OCI-M1 (cell line): Measurements from ENCODE around the gene KIAA2012.
A peak's percentile ranks its signal among the peaks of the same experiment; 100 is the strongest.

Experiments
- DNase-seq: peaks from one replicate; lab custom pipeline; 2025; lab: John Stamatoyannopoulos, UW

The KIAA2012 gene

GRCh38 chr2:202072737-202073401 lies at the start of gene KIAA2012:
Gene KIAA2012 (plus strand): TSS chr2:202073255. CDS start chr2:202073628, 373 bp downstream.
- no peak for DNase-seq

DNA sequence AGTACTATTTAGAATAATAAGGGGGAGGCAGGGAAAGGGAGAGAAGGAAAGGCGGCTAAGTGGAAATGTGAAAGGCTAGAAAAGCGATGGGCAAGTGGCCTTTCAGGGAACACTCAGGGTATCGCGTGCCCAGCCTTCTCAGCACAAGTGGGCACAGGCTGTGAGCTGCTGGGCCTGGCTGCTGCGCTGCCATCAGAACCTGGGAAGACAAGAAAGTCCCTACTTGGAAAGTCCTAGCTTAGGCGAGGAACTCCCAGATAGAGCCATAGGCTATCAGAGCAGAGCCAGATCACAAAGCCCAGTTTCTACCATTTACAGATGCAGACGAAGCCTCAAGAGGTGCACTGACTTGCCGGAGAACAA lies 49.2 kb upstream of the KIAA2012 start:
- no peak for DNase-seq

- DNase-seq: no peak
These were observed 48.2 kb upstream of the KIAA2012 start for GRCh38 chr2:202024871-202025270.

DNA sequence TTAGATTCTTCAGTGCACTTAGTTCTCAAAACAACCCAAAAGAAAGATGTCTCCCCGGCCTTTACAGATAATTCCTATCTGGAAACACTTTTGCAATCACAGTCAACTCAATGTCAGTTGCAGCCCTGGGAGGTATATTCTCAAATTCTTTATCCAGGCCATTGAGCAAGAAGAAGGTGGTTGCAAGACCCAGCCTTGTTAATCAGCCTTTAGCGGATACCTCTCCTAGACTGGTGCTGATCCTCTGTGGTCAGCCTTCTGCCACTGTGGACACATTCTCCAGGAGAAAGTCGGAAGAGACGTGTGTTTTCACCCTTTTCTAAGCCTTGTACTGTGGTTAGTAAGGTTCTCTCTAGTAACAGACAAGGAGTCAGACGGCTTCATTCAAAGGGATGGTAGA lies 47.2 kb upstream of the KIAA2012 start:
- DNase-seq: no peak

GRCh38 chr2:202026507-202026906 lies 46.5 kb upstream of the KIAA2012 start:
- DNase-seq: no peak

DNA sequence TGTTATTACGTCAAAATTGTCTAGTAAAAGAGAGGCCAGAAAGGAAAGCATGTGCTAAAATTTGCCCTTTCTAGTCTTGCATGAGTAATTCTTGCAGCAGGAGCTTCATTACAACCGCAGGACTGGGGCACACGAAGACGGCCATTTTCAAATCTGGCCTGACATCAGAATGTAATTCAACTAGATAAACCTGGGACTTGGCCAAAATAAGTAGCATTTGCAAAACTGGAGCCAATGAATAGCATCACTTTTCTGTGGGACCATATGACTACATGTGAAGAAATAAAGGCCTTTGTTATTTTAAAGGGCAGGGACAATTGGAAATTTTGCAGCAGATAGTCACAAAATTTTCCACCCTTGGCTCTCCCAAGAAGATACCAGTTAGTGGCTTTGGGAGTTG lies 42.4 kb upstream of the KIAA2012 start:
- DNase-seq: no peak

DNA sequence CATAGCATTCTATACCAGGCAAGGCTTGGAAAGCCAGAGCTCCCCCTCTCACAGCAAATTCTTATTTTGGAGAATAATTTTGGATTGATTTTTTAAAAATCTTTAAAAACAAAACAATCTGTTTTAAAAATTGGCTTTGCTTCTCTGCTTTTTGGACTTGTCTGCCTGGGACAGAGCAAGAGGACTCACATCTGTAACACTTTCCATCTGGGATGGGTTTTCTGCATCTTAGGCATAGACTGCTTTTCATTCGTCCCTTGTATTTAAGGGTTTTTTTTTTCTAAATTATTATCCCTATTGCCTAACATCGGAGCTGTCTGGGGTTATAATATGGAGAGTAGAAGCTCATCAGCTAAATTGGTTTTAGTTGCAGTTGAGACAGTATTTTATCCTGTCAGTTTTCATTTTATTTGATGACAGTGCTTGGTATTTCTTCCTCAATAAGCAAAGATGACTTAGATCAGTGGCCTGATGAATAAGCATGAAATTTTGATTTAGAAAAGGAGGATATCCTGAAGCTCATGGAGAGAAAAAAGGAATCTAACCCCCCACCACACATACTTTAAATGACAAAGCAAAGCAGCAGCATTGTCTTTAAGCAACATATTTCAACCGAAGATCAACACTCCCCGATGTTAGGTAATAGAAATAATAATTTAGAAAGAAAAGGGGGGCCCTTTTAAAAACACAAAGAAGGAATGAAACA lies 41.7 kb upstream of the KIAA2012 start:
- DNase-seq: no peak

DNA sequence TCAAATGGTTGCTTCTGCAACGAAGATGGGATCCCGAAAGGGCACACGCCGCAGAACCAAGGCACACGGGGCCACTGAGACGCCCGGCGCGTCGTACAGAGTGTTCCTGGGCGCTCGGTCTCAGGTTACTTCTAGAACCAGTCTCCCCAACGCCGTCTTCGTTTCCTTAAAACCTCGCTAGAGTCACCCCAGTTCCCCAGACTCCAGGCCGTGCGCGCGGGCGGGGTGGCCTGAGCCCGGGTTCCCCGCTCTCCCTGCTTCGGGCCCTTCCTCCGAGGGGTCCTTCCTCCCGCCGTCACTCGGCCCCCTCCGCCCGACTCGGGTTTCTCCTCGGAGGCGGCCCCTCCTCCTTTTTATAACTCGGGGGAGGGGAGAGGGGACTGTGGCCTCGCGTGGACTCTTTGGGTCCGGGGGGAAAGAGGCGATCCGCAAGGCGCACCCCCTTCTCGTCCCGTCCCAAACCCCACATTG lies 40.2 kb upstream of the KIAA2012 start:
- peak; percentile 68 for DNase-seq

DNA sequence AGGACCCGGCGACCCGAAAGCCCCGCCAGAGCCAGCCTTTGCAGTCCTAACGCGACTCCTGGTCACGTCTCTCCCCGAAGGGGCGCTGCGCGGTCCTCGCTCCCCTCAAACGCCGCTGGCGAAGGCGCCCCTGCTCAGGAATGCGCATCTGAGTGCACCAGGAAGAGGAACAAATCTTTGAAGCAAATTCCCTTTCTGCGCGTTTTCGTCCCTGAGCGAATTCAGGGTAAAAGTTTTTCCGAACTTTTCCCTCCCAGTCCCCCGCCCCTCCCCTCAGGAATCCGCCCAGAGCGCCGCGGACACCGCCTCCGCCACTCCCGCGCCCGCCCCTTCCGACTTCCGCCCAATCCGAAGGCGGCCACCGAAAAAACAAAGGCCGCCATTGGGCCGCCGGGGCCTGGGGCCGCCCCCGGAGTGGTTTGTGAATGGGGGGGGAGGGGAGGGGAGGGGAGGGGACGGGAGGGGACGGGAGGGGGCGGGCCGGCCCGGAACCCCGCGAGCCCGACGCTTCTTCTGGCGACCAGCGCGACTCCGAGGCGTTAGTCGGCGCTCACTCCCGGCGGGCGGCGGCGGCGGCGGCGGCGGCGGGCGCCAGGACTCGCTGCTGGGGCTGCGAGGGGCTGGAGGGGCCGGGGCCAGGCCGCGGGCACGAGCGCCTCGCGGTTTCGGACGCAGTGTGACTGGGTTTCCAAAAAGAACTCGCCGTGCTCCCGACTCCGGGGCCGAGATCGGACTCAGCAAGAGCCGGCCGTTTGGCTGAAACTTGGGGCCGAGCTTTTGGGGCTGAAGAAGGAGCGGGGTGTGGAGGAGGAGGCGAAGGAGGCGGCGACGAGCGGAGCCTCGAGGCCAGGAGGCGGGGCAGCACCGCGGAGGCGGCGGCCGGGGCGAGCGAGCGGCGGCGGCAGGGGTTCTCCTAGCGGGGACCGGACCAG lies 39.5 kb upstream of the KIAA2012 start, which contains the start of gene FZD7:
Gene FZD7, plus strand, starts transcription at position 539 of the 932 bp plus-strand sequence. CDS start 793 bp downstream, outside the sequence.
- peak; percentile 91 for DNase-seq

DNA sequence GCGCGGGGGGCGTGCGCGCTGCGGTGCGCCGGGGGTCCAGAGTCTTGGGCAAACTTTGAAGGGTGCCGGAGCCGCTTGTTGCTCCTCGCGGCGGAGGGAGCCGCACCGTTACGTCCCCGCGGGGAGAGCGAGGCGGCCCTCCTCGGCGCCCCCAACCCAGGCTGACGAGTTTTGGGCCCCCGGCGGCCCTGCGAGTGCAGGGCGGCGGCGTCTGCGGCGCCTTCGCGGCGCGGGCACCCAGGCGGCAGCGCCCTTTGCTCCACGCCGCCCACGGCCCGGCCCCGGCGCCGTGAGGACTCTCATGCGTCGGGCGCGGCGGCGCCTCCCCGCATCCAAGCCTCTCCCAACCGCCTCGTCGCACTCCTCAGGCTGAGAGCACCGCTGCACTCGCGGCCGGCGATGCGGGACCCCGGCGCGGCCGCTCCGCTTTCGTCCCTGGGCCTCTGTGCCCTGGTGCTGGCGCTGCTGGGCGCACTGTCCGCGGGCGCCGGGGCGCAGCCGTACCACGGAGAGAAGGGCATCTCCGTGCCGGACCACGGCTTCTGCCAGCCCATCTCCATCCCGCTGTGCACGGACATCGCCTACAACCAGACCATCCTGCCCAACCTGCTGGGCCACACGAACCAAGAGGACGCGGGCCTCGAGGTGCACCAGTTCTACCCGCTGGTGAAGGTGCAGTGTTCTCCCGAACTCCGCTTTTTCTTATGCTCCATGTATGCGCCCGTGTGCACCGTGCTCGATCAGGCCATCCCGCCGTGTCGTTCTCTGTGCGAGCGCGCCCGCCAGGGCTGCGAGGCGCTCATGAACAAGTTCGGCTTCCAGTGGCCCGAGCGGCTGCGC lies 38.6 kb upstream of the KIAA2012 start:
- peak; percentile 27 for DNase-seq

DNA sequence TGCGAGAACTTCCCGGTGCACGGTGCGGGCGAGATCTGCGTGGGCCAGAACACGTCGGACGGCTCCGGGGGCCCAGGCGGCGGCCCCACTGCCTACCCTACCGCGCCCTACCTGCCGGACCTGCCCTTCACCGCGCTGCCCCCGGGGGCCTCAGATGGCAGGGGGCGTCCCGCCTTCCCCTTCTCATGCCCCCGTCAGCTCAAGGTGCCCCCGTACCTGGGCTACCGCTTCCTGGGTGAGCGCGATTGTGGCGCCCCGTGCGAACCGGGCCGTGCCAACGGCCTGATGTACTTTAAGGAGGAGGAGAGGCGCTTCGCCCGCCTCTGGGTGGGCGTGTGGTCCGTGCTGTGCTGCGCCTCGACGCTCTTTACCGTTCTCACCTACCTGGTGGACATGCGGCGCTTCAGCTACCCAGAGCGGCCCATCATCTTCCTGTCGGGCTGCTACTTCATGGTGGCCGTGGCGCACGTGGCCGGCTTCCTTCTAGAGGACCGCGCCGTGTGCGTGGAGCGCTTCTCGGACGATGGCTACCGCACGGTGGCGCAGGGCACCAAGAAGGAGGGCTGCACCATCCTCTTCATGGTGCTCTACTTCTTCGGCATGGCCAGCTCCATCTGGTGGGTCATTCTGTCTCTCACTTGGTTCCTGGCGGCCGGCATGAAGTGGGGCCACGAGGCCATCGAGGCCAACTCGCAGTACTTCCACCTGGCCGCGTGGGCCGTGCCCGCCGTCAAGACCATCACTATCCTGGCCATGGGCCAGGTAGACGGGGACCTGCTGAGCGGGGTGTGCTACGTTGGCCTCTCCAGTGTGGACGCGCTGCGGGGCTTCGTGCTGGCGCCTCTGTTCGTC lies 37.7 kb upstream of the KIAA2012 start:
- DNase-seq: no peak

- DNase-seq: no peak
These were observed 37.1 kb upstream of the KIAA2012 start for GRCh38 chr2:202035941-202036372.

DNA sequence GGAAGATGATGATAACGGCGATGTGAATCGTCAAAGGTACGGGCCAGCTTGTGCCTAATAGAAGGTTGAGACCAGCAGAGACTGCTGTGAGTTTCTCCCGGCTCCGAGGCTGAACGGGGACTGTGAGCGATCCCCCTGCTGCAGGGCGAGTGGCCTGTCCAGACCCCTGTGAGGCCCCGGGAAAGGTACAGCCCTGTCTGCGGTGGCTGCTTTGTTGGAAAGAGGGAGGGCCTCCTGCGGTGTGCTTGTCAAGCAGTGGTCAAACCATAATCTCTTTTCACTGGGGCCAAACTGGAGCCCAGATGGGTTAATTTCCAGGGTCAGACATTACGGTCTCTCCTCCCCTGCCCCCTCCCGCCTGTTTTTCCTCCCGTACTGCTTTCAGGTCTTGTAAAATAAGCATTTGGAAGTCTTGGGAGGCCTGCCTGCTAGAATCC lies 36.4 kb upstream of the KIAA2012 start:
- DNase-seq: no peak

DNA sequence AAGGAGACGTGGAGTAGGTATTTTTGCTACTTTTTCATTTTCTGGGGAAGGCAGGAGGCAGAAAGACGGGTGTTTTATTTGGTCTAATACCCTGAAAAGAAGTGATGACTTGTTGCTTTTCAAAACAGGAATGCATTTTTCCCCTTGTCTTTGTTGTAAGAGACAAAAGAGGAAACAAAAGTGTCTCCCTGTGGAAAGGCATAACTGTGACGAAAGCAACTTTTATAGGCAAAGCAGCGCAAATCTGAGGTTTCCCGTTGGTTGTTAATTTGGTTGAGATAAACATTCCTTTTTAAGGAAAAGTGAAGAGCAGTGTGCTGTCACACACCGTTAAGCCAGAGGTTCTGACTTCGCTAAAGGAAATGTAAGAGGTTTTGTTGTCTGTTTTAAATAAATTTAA lies 36.0 kb upstream of the KIAA2012 start:
- DNase-seq: no peak

DNA sequence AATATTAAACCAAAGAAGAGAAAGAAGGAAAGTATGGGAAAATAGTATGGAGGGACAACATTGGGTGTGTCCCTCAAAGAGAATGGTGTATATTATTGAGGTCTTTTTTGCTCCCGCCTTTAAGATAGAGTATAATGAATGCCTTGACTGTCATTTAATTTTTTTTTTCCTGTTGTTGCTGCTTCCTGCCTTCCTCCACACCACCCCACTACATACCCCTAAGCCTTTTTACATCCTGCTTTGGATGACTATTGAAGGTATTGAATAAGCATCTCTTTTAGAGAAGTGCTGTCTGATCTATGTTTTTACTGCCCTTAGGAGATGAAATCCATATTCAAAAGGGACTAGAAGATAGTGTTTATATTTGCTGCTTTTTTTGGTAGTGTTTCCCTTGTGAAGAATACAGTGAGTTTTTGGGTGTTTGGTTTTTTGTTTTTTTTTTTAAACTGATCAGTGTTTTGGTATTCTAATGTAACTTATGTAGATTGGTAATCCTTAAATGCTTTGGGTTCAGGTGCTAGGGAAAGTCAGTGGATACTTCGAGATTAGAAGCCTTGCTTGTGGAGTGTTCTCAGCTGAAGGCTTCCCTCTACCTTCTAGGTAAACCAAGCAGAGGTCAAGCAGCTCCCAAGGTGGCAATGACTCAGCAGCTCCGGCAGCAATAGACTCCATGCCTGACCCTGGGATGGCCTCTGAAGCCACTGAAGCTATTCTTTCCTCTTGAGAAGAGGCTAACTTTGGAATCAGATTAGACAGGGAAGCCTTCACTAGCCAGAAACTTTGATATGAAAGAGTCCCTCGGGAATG lies 34.4 kb upstream of the KIAA2012 start:
- no peak for DNase-seq

- no peak for DNase-seq
These were observed 33.6 kb upstream of the KIAA2012 start for GRCh38 chr2:202039278-202040078.

DNA sequence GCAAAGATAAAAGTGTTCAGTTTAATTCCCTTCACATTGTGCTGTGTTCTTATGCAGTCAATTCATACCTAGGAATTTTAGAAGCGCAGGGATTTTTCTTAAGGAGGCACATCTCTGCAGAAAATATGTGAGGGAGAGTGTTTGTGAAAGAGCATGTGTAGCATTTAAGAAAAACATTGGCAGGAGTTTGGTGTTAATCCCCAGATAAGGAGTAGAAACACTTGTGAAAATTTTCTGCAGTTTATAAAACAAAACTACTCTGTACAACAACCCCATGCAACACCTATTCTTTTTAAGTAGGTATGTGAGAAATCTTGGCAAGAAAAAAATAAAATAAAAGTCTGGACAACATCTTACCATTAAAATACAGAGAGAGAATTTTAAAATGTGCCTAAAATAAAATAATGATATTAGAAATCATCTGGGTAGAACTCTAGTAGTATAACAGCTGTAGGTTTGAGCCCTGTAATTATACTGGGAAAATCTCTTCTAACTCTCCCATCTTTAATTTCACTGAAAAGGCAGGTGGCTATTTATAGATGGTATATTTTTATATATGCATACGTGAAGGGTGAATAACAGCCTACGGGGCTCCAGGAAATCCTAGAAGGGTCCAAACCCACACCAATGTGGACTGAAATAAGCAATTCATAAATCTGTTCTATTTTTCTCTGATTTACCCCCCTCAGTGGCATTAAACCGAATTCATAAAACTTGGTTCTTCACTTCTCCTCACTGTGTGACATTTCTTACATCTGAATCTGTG lies 32.8 kb upstream of the KIAA2012 start:
- DNase-seq: no peak

DNA sequence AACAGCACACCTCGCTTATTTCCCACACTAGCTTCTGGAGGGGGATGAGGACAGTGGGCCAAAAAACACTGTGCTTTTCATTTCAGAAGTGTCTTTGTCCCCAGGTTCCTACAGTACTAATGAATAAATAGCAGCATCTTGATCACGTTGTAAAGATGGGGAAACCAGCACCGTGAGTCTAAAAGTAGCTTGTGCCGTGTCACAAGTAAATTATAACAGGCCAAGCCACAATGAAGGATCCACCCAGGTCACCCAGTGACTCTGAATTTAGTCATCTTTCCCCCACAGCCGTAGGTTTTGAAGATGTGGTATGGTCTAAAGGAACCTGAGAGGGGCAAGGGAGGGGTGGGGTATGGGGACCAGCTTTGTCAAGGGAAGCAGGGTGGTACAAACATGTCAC lies 30.6 kb upstream of the KIAA2012 start:
- no peak for DNase-seq
